NCI-H1694 treated with DMSO at 0.1 percent for 48 hours (cell line): ENCODE results near the gene DOK6.

Experiments used
- DNase-seq: peaks from one replicate; lab custom pipeline; 2025; lab: John Stamatoyannopoulos, UW

Gene DOK6

DNA sequence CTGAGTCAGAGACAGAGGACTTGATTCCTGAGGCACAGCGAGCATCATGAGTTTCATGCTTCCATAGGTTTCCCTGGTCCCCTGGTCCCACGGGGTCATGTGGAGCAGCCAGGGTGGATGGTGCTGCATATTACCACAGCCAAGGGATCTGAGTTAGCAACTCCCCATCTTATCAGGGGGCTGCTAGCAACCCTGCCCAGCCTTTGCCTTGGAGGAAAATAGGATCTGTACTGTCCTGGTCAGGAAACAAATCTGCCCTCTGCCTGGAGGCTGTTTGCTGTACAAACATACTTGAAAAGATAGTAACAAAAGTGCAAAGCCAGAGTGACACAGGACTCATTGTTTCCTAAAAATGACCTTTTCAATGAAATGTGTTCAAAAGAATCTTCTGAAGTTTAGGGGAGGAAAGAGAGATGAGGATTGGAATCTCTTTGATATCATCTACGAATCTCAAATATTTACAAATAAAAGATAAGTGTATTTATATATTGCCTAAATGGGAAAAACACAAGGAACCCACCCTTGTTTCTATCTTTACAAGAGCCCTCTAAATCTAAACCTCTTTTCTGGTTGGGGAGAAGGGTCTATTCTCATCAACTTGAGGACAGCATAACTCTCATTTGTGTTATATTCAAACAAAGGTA is 352.2 kb downstream of the DOK6 start:
- DNase-seq, result no peak

DNA sequence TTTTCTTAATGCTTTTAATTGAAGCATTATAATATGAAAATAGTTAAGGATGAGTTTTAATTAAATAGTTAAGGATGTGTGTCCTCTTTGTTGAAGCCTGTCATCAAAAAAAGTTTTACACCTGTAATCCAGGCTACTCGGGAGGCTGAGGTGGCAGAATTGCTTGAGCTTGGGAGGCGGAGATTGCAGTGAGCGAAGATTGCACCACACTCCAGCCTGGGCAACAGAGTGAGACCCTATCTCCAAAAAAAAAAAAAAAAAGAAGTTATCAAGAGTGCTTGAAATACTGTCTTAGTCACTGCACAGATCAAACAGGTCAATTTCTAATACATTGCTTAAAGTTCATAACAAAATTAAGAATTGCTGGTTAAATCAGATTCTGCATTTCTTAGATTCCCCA is 353.4 kb downstream of the DOK6 start:
- DNase-seq, result no peak

DNA sequence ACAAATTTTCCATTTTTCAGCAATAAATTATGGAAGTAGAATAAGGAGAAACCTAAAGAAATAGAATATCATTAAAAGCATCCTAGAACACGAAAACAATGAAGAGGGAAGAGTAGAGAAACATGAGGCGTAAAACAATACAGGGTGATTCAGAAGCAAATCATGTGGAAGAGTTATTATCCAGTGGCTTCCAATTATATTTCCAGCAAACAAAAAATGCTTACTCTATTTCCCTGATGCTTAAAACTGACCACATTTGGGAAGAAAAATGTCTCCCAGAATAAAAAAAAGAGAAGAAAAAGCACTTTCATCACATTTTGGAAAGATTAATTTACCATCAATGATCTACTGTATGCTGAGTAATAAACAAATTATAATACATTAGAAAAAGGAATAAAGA is 354.4 kb downstream of the DOK6 start:
- no peak for DNase-seq

DNA sequence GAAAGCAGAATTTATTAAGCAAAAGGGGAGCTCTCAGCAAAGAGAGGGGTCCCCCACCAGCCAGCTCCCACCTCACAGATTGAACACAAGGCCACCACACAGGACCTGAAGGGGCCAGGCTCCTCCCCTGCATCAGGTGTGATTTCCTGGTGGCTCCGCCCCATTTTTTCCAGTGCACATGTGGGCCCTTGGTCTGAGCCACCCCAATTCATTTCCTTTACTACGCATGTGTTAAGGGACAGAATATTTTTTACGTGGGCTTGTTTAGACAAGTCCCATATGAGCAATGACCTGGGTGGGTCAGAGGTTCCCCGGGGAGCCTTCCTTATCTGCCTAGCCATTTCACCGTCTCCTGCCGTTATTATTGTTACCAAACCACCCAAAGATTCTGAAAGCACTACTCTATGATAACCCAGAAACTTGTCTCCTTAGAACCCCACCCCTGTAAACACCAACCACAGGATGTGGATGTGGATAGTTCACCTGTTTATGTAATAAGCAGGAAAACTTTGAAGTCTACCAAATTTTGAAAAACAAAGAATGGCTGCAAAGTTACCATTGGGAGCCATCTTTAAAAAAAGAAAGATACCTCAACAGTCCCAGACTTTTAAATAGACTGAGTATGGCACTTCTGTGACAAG is 355.3 kb downstream of the DOK6 start:
- DNase-seq, result no peak

DNA sequence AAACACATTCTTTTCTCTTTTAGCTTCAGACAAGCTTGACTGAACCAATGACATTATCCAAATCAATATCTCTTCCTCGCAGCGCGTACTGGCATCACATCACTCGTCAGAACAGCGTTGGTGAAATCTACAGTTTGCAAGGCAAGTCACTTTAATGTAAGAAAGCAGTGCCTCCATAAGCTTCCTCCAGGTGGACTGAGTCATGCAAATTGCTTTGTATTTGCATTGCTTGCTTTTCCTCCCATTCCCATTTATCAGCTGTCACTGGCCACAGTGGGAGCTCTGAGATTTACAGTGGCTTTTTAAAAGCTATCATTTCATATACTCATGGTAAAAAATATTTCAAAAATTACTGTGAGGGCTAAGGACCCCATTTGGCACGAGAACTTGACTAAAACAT is 357.0 kb downstream of the DOK6 start:
- DNase-seq, result no peak

DNA sequence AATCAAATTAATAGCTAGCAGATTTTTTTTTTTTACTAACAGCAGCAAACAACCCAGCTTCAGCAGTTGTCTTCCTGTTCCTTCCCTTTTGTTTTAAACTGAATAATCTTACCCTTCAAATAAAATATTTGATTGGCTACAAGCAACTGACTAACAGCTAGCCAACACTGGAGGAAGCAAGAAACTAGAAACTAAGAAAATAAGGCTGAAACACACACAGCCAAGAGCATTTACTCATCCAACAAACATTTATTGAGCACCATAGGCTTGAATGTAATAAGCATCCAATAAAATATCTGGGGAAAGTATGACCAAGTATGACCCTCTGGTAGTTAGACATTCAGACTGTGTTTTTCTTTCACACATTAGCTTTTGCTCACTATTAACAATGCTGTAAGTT is 357.8 kb downstream of the DOK6 start:
- no peak for DNase-seq

DNA sequence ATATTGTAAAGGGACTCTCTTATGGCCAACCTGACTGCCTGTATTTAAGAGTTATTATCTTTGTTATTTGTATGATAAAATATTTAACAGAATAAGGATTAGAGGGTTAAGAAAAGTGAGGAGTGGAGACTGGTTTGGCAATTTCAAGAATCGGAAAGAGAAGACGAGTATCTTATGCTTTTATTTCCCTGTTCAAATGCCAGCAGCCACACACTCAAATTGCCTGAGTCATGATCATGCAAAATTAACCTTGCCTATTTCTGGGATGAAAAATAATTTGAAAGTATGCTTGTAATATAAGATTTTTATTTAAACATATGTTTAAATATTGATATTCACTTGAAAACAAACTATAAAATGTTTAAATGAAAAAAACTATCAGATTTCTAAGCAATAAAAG is 358.4 kb downstream of the DOK6 start:
- no peak for DNase-seq

DNA sequence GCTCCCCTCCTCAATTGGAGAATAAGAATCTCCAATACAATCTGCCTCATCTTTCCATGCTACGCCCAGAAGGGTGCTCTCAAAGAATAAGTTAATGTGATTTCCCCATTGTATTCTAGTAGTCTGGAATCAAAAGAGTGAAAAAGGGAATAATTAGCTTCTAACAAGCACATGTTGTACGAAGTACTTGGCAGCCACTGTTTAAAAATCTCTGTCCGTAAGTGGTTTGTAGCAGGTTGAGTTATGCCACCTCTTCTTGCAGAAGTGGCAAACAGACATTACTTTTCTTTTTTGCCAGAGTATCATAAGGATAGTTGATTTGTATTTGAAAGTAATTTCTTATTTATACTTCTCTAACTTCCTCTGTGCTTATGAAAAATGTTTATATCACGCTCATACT is 362.3 kb downstream of the DOK6 start:
- no peak for DNase-seq

DNA sequence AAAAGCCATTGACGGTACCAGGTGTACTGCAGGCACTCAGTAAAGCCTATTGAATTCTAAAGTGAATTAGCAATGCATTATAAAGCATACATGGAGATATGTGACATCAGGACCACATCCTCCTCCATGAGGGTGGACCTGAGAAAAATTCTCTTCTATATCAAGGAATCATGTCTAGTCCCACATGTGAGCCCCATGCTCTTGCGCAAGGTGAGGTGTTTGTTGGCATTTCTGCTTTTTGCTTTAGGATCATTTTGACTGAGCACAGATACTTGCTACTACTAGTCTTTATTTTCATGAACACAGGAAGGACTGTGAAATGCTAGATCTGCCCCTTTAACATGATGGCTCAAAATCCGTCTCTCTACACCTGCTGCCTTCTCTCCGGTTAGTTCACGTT is 363.1 kb downstream of the DOK6 start:
- DNase-seq, result no peak

DNA sequence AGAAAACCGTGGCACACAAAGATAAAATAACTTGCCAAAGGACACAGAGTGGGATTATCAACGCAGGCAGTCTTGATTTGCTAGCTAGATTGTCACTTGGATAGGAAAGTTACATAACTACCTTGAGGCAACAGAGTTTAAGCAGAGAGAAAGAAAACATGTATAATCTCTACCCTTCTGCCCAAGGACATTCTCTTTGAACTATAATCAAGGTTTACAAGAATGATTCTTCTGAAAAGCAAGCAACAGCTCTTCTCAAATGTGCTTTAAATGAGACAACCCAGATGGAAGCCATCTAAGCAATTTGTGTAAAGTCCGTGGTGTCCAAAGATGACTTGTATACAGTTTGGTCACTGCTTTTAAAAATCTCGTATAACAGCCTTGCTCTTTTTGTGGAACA is 369.6 kb downstream of the DOK6 start:
- DNase-seq, result no peak

DNA sequence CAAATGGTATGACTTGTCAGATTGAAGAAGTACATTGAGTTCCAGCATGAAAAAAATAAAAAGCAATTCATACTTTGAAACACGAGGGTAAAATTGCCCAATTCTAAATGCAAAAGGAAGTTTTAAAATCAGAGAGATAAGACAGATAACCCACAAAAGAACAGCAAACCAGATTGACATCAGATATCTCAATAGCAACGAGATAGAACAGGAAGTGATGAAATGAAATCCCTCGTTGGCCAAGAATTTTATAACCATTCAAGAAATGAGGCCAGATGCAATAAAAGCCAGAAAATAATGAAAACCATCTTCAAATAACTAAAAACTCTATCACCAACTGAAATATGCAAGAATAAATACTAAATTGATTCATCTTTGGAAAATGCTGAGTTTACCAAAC is 374.1 kb downstream of the DOK6 start:
- DNase-seq, result no peak

DNA sequence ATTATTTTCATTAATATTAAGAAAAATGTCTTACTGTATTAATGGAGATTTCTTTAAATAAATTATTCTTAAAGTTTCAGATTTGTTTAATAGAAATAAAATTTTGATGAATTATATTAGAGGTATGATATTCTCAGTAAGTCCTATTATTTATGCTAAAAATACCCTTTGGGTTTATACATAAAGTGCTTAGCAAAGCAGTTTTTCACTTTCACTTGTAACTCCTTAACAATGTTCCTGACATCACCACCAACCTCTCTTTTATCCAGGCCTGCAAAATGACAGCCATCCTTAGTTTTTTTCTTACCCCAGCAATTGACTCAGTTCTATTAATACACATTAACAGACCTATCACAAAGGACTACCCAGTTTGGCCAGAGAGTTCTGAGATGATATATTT is 376.6 kb downstream of the DOK6 start:
- no peak for DNase-seq

DNA sequence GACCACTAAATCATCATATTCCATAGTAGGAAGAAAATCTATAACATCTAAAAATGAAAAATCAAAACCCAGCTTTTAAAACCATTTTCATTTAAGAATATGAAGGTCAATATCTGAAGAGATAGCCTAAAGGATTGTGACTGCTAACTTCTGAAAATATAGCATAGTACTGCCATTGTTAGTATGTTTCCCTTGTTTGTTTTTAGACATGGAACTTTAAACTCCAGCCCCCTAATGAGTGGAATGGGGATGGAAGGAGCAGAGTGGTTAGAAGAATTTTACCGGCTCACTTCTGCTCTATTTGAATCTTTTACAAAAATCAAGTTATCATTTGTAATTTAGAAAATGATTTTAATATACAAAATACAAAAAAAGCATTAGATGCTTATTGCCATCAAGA is 378.0 kb downstream of the DOK6 start:
- DNase-seq, result no peak

DNA sequence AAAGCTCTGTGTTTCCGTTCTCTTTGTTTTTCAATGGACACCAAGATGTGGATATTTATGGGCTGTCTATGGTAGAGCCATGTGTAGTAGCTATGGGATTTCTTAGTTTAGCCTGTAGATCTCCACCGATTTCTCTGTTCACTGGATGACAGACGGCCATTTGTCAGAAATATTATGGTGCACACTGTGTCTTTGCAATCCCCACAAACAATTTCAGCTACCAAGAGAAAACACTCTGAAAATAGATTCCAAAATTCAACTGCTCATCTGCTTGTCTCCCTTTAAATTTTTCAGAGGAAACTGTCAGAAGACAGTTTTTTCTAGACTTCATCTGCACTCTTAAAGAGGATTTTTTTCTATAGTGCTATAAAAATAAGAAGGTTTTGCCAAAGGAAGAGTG is 380.2 kb downstream of the DOK6 start:
- DNase-seq, result no peak

DNA sequence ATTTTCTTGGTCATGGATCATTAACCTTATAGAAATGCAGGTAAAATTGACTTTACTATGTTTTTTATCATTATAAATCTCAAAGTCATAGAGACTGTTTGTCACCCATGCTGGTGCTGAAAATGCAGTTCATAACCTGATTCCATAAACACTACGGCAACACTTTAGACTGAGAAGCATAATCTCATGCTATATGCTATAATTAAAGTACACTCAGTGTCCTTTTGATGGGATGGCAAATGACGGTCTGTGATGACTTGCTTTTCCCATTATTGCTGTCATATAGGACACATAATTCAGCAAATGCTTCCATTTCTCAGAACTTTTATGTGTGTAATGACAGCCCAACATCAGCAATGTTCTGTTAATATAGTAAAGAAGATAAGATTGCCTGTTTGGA is 384.1 kb downstream of the DOK6 start:
- no peak for DNase-seq

DNA sequence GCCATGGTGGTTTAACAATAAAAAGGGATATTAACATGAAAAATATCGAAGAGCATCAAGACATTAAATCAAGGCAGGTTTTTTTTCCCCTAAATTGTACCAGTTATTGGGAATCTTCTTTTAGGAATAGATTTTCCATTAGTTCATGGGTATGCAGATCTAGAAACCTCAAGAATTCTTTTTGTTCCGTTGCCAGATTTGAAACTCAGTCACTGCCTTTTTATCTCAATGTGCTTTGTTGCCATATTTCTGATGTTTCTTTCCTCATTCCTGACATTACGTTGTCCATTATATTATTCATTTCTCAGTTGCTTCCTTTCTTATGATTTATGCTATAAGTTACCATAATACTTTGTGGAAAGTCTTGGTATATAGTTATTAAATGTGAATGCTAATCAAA is 384.8 kb downstream of the DOK6 start:
- no peak for DNase-seq

DNA sequence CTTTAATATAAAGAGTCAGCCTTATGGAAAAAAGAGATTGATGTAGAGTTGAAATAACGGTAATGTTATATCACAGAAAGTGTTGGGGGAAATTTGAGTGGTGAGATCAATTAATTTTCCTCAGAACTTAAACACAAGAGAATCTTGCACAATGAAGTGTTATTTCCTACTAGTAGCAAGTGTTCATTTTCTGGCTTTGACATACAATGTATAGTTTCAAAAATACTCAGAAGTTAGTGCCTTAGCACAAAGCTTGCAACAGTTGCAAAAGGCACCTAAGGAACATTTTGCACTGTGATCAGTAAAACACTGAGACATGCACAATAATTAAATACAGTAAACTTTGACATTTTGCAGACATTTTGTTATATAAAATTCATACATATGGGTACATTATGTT is 385.7 kb downstream of the DOK6 start:
- DNase-seq, result no peak

DNA sequence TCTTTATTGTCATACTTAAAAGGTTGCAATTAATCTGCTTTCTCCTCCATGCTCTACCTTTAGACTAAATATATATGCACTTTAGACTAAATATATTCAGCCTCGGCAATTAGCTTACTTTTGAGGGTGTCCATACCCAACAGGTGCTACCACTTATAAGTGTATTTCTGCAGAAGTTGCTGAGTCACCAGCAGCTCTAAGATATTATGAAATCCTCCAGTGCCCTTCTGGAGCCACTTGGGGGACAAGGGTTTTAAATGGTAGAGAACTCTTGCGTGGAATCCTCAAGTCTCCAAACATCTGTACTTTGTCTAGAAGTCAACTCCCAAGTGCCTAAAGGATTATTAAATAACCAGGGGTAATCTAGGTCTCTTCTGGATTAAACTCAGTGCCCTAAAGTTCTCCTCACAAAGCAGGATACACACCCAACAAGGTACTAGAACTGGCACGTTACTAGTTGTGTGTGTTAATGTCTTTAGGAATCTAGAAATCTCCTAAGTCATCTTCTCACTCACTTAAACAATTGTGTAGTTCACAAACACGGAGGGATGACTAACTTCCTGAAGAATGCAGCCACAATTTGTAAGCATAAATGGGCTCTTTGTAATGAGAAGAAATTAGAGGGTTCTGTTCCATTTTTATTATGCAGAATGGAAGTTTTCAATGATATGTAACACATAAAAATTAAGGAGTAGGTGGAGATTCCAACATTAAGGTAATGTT is 387.3 kb downstream of the DOK6 start:
- no peak for DNase-seq

DNA sequence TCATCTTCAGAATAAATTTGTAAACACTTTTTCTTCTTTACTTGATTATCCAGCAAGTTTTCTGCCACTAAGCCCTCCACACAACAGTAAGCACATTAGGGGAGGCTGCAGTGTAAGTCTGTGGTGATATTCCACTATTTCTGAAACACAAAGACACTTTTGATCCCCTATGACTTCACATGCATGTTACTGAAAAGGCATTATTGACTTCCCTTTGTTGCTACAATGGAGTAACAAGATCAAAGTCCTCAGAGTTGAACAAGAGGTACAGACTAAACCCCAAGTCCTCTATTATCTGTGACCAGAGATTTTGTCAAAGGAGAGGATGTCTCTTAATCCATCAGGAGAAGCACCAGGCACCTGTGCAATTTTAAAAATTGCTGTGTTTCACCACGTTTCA is 389.1 kb downstream of the DOK6 start:
- DNase-seq, result no peak

DNA sequence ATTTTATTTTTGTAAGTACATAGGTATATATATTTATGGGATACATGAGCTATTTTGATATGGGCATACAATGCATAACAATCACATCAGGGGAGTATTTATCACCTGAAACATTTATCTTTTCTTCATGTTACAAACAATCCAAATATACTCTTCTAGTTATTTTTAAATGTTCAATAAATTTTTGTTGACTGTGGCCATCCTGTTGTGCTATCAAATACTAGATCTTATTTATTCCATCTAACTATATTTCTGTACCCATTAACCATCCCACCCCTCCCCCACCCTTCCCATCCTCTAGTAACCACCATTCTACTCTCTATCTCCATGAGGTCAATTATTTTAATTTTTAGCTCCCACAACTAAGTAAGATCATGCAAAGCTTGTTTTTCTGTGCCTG is 390.0 kb downstream of the DOK6 start:
- DNase-seq, result no peak

DNA sequence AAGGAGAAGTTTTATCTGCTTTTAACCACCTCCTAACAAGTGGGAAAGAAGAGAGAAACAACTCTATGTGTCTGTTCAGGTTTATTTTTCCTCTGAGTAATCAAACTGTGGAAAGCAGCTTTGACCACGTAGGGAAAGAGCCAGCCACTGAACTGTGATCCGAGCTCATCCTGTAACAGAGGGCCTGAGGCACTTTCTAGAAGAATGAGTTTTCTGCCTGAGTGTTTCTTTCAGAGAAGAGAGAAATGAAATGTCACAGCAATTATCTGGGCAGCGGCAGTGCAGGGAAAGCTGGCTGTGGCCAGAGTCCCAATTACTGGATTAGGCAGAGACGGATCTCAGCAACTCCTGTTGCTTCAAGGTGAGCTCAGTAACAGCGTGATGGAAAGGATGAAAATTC is 395.1 kb downstream of the DOK6 start:
- DNase-seq, result no peak

DNA sequence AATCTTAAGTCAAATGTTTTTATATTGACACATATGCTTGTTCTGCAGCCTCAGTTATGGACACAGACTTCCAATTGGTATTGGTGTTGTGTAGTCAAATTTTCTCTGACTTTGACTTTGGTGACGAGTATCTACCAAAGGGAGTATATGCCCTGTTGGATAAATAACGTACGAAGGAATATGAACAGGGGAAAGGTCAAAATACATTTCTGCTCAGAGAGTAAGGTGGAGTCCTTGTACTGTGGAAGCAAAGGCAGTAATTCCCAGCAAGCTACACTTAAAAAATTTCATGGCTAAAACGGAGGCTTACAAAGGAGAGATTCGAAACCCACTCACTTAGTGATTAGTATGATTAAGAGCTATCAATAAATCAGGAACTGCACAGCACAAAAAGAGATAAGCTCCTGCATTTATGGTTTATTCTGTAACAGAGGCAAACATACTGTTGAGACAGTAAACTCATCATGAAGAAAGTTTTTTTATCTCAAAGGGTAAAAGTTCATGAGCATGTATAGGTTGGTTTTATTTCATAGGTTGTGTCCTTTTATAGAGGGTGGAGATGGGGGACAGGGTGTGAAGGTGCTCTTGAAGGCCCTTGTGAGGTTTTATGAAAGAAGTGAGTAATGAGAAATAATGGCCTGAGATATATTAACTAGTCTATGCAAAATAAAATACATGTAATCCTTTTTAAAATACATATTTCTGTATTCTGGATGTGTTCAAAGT is 404.3 kb downstream of the DOK6 start:
- no peak for DNase-seq

DNA sequence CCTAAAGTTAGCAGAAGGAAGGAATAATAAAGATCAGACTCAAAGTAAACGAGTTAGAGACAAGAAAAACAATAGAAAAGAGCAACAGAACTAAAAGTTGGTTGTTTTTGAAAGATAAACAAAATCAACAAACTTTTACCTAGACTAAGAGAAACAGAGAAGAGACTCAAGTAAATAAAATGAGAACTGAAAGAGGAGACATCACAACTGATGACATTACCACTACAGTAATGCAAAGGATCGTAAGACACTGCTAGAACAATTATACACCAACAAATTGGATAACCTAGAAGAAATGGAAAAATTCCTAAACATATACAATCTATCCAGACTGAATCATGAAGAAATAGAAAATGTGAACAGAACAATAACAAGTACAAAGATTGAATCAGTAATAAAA is 407.7 kb downstream of the DOK6 start:
- DNase-seq, result no peak
